ENCODE measurements around the gene IPO5.

DNA sequence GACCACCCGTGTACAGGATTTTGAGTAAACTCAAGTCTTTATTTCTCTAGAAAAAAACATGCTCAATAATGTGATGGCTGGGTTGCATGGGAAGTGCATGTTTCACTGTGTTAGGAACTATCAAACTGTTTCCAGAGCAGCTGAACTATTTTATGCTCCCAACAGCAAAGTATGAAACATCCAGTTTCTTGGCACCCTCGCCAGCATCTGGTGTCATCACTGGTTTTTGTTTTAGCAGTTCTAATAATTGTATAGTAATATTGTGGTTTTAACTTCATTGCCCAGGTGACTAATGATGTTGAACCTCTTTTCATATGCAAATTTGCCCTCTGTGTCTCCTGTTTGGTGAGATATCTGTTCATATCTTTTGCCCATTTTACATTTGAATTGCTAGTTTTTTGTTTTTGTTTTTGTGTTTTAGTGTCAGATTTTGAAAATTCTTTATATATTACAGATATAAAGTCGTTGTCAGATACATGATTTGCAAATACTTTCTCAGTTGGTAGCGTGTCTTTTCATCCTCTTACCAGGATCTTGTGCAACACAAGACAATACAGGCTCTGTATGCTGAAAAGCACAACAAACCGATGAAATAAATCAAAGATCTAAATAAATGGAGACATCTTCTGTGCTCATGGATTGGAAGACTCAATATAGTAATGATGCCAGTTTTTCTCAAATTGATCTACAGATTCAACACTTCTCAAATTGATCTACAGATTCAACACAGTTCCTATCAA is 87.8 kb downstream of the IPO5 start:
- TF ChIP-seq, protein P1, sequence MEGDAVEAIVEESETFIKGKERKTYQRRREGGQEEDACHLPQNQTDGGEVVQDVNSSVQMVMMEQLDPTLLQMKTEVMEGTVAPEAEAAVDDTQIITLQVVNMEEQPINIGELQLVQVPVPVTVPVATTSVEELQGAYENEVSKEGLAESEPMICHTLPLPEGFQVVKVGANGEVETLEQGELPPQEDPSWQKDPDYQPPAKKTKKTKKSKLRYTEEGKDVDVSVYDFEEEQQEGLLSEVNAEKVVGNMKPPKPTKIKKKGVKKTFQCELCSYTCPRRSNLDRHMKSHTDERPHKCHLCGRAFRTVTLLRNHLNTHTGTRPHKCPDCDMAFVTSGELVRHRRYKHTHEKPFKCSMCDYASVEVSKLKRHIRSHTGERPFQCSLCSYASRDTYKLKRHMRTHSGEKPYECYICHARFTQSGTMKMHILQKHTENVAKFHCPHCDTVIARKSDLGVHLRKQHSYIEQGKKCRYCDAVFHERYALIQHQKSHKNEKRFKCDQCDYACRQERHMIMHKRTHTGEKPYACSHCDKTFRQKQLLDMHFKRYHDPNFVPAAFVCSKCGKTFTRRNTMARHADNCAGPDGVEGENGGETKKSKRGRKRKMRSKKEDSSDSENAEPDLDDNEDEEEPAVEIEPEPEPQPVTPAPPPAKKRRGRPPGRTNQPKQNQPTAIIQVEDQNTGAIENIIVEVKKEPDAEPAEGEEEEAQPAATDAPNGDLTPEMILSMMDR (conservative IDR thresholded peaks at IDR 0.05; ENCODE audit: low read length), result no peak
- TF ChIP-seq EZH2phosphoT487 (IDR thresholded peaks at IDR 0.05; ENCODE audit: borderline replicate concordance, low read depth, low read length), result no peak
